ENCODE results near the gene ATG9B.

The ATG9B gene, protein sequence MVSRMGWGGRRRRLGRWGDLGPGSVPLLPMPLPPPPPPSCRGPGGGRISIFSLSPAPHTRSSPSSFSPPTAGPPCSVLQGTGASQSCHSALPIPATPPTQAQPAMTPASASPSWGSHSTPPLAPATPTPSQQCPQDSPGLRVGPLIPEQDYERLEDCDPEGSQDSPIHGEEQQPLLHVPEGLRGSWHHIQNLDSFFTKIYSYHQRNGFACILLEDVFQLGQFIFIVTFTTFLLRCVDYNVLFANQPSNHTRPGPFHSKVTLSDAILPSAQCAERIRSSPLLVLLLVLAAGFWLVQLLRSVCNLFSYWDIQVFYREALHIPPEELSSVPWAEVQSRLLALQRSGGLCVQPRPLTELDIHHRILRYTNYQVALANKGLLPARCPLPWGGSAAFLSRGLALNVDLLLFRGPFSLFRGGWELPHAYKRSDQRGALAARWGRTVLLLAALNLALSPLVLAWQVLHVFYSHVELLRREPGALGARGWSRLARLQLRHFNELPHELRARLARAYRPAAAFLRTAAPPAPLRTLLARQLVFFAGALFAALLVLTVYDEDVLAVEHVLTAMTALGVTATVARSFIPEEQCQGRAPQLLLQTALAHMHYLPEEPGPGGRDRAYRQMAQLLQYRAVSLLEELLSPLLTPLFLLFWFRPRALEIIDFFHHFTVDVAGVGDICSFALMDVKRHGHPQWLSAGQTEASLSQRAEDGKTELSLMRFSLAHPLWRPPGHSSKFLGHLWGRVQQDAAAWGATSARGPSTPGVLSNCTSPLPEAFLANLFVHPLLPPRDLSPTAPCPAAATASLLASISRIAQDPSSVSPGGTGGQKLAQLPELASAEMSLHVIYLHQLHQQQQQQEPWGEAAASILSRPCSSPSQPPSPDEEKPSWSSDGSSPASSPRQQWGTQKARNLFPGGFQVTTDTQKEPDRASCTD

DNA sequence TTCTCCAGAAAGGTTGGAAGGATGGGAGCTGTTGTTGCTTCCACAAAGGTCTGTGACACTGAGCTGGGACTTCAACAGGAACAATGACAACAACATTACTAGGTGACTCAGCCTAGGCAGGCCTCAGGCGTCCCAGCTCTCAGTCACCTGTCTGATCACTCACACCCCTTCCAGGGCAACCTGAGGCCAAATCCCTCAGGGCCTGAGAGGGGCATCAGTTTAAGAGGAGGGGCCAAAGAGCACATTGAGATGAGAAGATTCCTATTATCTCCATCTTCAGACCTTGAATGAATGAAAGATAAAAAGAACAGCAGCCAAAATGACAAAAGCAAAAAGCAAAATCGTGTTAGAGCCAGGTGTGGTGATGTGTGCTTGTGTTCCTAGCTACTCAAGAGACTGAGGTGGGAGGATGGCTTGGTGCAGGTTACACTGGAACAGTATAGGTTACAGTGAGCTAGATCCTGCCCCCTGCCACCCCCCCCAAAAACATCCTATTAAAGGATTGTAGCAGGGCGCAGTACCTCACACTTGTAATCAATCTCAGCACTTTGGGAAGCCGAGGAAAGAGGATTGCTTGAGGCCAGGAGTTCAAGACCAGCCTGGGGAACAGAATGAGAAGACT, at the start of gene ATG9B:
Gene ATG9B, minus strand, starts transcription at position 60 of the 622 bp plus-strand sequence. CDS start 71 bp downstream, outside the sequence.
- Histone ChIP-seq H3K36me3 (ENCODE audit: insufficient read depth, low read depth, low read length) (no peaks in the 10 kb centered on the region), H3K9me3 (ENCODE audit: insufficient read depth, low read depth, low read length) (no peaks in the 10 kb centered on the region)

DNA sequence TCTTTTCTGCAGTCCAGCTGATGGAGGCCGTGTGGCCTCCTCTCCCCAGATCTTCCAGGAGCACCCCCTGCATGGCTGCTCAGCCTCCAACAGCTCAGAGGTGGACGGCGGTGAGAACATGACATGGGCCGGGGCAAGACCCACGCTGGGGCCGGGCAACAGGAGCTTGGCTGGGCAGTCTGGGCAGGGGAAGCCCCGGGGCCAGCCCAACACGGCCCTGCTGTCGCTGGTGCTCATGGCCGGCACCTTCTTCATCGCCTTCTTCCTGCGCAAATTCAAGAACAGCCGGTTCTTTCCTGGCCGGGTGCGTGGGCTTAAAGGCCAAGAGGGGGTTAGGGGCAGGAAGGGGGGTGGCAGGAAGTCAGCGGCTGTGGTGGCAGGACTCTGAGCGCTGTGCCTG, 49.7 kb upstream of the ATG9B start:
- H3K27me3 ChIP-seq (ENCODE audit: insufficient read depth, low read length), result no peaks in the 10 kb centered on the region
- no peaks in the 10 kb centered on the region for H3K9me3 ChIP-seq (ENCODE audit: insufficient read depth, low read depth, low read length)
- no peak overlapping the region for H3K4me3 ChIP-seq (ENCODE audit: low read length)
- no peak overlapping the region for H3K9ac ChIP-seq (ENCODE audit: low read depth, low read length)
- peaks cover 1% of the 10 kb centered on the region for H3K4me1 ChIP-seq (ENCODE audit: insufficient read depth, low read length)
- H3K36me3 ChIP-seq (ENCODE audit: insufficient read depth, low read depth, low read length), result peaks cover 67% of the 10 kb centered on the region
- H3K27ac ChIP-seq (ENCODE audit: low read length), result no peak overlapping the region

More for the DNA sequence above, at the start of gene ATG9B:
- Histone ChIP-seq H3K27ac (ENCODE audit: low read length) (no peak within 1 kb of the TSS), H3K4me1 (ENCODE audit: insufficient read depth, low read length) (peaks cover 17% of the 10 kb centered on the region), H3K27me3 (ENCODE audit: insufficient read depth, low read length) (peaks cover 23% of the 10 kb centered on the region), H3K4me3 (ENCODE audit: low read length) (no peak within 1 kb of the TSS), H3K9ac (ENCODE audit: low read depth, low read length) (no peak within 1 kb of the TSS)

DNA sequence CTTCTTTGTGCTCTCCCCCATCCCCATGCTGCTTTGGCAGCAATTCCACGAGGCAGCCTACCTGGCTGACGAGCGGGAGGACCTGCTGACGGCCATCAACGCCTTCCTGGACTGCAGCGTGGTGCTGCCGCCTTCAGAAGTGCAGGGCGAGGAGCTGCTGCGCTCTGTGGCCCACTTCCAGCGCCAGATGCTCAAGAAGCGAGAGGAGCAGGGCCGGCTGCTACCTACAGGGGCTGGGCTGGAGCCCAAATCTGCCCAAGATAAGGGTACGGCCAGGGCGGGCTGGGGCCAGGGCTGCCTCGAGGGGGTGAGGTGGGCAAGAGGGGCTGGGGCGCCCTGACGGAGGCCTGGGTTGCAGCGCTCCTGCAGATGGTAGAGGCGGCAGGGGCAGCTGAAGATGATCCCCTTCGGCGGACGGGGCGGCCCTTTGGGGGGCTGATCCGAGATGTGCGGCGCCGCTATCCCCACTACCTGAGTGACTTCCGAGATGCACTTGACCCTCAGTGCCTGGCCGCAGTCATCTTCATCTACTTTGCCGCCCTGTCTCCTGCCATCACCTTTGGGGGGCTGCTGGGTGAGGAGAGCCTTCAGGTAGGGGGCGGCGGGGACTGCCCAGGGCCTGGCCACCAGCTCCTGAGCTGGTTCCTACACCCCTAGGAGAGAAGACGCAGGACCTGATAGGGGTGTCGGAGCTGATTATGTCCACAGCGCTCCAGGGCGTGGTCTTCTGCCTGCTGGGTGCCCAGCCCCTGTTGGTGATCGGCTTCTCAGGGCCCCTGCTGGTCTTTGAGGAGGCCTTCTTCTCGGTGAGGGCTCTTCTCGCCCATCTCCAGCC, 47.0 kb upstream of the ATG9B start:
- Histone ChIP-seq H3K27ac (ENCODE audit: low read length) (no peak overlapping the region), H3K4me3 (ENCODE audit: low read length) (no peak overlapping the region), H3K9me3 (ENCODE audit: insufficient read depth, low read depth, low read length) (no peaks in the 10 kb centered on the region), H3K9ac (ENCODE audit: low read depth, low read length) (no peak overlapping the region), H3K4me1 (ENCODE audit: insufficient read depth, low read length) (peaks cover 9% of the 10 kb centered on the region), H3K36me3 (ENCODE audit: insufficient read depth, low read depth, low read length) (peaks cover 86% of the 10 kb centered on the region), H3K27me3 (ENCODE audit: insufficient read depth, low read length) (no peaks in the 10 kb centered on the region)

DNA sequence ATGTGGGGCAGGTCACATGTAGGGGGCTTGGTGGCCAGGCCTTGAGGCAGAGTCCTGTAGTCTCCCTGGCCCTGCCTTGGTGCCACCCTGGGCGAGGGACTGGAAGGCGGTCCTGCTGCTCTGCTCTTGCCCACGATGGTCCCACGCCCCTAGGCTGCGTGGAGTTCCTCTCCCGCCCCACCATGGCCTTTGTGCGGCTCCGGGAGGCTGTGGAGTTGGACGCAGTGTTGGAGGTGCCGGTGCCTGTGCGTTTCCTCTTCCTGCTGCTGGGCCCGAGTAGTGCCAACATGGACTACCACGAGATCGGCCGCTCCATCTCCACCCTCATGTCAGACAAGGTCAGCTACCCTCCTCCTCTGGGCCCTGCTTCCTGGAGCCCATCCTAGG, 46.3 kb upstream of the ATG9B start:
- Histone ChIP-seq H3K27ac (ENCODE audit: low read length) (no peak overlapping the region), H3K9me3 (ENCODE audit: insufficient read depth, low read depth, low read length) (no peaks in the 10 kb centered on the region), H3K4me1 (ENCODE audit: insufficient read depth, low read length) (peaks cover 9% of the 10 kb centered on the region), H3K36me3 (ENCODE audit: insufficient read depth, low read depth, low read length) (peaks cover 86% of the 10 kb centered on the region), H3K9ac (ENCODE audit: low read depth, low read length) (no peak overlapping the region), H3K4me3 (ENCODE audit: low read length) (no peak overlapping the region), H3K27me3 (ENCODE audit: insufficient read depth, low read length) (no peaks in the 10 kb centered on the region)

DNA sequence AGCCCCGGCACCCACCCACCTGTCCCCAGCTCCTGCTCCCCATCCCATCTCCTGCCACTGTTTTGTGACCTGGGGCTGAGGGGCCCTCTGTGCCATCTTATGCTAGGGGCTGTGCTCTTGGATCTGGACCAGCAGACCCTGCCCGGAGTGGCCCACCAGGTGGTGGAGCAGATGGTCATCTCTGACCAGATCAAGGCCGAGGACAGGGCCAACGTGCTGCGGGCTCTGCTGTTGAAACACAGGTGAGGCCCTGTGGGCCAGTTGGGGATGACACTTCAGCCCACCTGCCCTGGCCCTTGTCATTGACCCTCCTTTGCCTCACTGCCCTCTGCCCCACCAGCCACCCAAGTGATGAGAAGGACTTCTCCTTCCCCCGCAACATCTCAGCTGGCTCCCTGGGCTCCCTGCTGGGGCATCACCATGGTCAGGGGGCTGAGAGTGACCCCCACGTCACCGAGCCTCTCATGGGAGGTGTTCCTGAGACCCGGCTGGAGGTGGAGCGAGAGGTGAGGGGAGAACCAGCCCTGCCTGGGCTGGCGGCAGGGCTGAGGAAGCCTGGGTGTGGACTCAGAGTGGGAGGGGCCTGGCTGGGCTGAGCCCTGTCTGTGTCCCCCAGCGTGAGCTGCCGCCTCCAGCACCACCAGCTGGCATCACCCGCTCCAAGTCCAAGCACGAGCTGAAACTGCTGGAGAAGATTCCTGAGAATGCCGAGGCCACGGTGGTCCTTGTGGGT, 45.7 kb upstream of the ATG9B start:
- Histone ChIP-seq H3K36me3 (ENCODE audit: insufficient read depth, low read depth, low read length) (peaks cover 86% of the 10 kb centered on the region), H3K9ac (ENCODE audit: low read depth, low read length) (no peak overlapping the region), H3K4me1 (ENCODE audit: insufficient read depth, low read length) (peaks cover 9% of the 10 kb centered on the region), H3K27ac (ENCODE audit: low read length) (no peak overlapping the region), H3K4me3 (ENCODE audit: low read length) (no peak overlapping the region), H3K9me3 (ENCODE audit: insufficient read depth, low read depth, low read length) (no peaks in the 10 kb centered on the region), H3K27me3 (ENCODE audit: insufficient read depth, low read length) (no peaks in the 10 kb centered on the region)

DNA sequence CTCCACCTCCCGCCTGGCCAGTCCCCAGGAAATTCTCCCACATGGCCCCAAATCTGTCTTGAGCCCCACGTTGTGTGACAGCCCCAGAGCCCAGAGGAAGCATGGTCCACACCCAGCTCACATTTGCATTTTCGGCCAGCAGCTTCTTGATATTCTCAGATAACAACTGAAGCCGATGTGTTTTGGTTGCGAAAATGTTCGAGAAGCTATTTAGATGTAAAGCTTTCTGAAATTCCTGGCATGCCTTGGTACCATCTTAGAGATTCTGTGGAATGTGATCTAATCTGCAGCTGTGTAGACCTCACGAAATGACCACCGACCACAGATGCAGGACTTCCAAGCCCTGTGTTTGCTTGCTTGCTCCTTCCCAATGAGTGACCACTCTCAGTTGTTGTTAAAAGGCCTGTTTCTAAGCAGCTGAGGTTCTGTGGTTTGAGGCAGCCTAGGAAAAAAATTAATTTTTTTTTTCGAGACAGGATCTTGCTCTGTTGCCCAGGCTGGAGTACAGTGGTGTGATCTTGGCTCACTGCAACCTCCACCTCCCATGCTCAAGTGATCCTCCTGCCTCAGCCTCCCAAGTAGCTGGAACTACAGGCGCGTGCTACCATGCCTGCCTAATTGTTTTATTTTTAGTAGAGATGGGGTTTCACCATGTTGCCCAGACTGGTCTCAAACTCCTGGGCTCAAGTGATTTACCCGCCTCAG, 43.9 kb upstream of the ATG9B start:
- H3K36me3 ChIP-seq (ENCODE audit: insufficient read depth, low read depth, low read length), result peaks cover 76% of the 10 kb centered on the region
- no peaks in the 10 kb centered on the region for H3K27me3 ChIP-seq (ENCODE audit: insufficient read depth, low read length)
- peaks cover 12% of the 10 kb centered on the region for H3K4me1 ChIP-seq (ENCODE audit: insufficient read depth, low read length)
- no peaks in the 10 kb centered on the region for H3K9me3 ChIP-seq (ENCODE audit: insufficient read depth, low read depth, low read length)
- no peak overlapping the region for H3K4me3 ChIP-seq (ENCODE audit: low read length)
- H3K9ac ChIP-seq (ENCODE audit: low read depth, low read length), result peak overlapping the region; percentile 45; the same call in 1 of the 2 replicates
- no peak overlapping the region for H3K27ac ChIP-seq (ENCODE audit: low read length)

DNA sequence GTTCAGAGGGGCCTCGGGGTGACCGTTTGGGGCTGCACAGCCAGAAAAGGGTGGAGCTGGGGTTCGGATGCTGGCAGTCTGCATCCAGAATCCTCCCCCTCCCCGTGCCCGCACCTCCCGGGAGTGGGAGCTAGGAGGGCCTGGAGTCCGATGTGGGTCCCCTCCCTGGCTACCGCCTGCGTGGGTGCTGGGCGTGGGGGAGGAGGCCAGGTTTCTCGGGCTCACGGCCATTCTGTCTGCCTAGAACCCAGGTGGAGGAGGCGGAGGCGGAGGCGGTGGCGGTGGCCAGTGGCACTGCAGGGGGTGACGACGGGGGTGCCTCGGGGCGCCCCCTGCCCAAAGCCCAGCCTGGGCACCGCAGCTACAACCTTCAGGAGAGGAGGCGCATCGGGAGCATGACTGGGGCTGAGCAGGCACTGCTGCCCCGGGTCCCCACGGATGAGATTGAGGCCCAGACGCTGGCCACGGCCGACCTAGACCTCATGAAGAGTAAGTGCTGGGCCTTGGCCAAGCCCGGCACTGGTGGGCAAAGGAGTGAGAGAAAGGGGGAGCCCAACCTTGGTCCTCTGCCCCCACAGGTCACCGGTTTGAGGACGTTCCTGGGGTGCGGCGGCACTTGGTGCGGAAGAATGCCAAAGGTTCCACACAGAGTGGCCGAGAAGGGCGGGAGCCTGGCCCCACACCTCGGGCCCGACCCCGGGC, 42.1 kb upstream of the ATG9B start:
- Histone ChIP-seq H3K9ac (ENCODE audit: low read depth, low read length) (no peak overlapping the region), H3K27ac (ENCODE audit: low read length) (no peak overlapping the region), H3K4me1 (ENCODE audit: insufficient read depth, low read length) (peaks cover 19% of the 10 kb centered on the region), H3K9me3 (ENCODE audit: insufficient read depth, low read depth, low read length) (no peaks in the 10 kb centered on the region), H3K36me3 (ENCODE audit: insufficient read depth, low read depth, low read length) (peaks cover 64% of the 10 kb centered on the region), H3K27me3 (ENCODE audit: insufficient read depth, low read length) (no peaks in the 10 kb centered on the region; the same call in 1 of the 2 replicates), H3K4me3 (ENCODE audit: low read length) (no peak overlapping the region)

DNA sequence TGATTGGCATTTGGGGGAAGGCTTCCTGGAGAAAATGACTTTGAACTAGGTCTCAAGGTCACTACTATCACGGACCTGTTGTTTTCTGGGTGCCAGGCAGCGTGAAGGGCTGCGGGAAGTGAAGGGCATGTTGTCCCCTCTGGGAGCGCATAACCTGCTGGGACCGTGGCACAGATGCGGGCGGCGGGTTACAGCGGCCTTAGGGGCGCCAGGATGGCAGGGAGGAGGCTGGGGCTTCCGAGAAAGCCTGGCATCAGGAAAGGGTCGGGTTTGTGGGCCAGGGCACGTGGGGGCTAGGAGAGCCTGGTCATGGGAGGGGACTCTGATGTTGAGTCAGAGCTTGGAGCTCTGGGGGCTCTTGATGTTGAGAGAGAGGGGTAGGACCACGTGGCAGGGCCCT, 41.2 kb upstream of the ATG9B start:
- Histone ChIP-seq H3K9ac (ENCODE audit: low read depth, low read length) (no peak overlapping the region), H3K36me3 (ENCODE audit: insufficient read depth, low read depth, low read length) (peaks cover 56% of the 10 kb centered on the region), H3K4me3 (ENCODE audit: low read length) (no peak overlapping the region), H3K27ac (ENCODE audit: low read length) (no peak overlapping the region), H3K4me1 (ENCODE audit: insufficient read depth, low read length) (peaks cover 28% of the 10 kb centered on the region), H3K27me3 (ENCODE audit: insufficient read depth, low read length) (peaks cover 6% of the 10 kb centered on the region; the same call in 1 of the 2 replicates), H3K9me3 (ENCODE audit: insufficient read depth, low read depth, low read length) (no peaks in the 10 kb centered on the region)

DNA sequence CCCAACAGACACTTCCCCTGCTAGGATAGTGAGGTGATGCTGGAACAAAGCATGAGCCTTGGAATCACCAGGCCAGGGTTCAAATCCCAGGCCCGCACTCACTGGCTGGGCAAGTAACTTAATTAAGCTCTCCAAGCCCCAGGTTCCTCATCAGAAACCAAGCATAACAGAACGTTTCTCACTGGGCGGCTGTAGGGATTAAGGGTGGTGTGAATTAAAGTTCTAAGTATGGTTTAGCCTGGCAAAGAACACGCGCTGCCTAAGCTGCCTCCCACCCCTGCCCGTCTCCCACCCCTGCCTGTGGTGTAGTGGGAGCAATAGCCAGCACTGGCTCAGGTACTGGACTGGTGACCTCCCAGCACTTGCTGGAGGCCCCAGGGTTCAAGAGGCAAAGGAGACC, 40.7 kb upstream of the ATG9B start:
- Histone ChIP-seq H3K9ac (ENCODE audit: low read depth, low read length) (no peak overlapping the region), H3K9me3 (ENCODE audit: insufficient read depth, low read depth, low read length) (no peaks in the 10 kb centered on the region), H3K4me3 (ENCODE audit: low read length) (no peak overlapping the region), H3K27me3 (ENCODE audit: insufficient read depth, low read length) (peaks cover 10% of the 10 kb centered on the region; the same call in 1 of the 2 replicates), H3K36me3 (ENCODE audit: insufficient read depth, low read depth, low read length) (peaks cover 51% of the 10 kb centered on the region), H3K4me1 (ENCODE audit: insufficient read depth, low read length) (peaks cover 28% of the 10 kb centered on the region), H3K27ac (ENCODE audit: low read length) (no peak overlapping the region)

DNA sequence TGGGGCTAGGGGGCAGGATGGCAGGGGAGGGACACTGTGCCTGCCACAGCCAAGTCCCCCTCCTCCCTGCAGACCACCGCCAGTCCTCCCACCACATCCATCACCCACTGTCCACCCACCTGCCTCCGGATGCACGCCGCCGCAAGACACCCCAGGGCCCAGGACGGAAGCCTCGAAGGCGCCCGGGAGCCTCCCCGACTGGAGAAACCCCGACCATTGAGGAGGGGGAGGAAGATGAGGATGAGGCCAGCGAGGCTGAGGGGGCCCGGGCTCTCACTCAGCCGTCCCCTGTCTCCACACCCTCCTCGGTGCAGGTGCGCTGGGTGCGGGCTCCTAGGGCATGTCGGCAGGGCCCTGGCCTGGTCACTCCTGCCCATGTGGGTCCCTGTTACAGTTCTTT, 40.2 kb upstream of the ATG9B start:
- H3K36me3 ChIP-seq (ENCODE audit: insufficient read depth, low read depth, low read length), result peaks cover 45% of the 10 kb centered on the region
- H3K4me3 ChIP-seq (ENCODE audit: low read length), result no peak overlapping the region

More for the DNA sequence above, 40.2 kb upstream of the ATG9B start:
- Histone ChIP-seq H3K4me1 (ENCODE audit: insufficient read depth, low read length) (peaks cover 28% of the 10 kb centered on the region), H3K27me3 (ENCODE audit: insufficient read depth, low read length) (peaks cover 10% of the 10 kb centered on the region; the same call in 1 of the 2 replicates), H3K9me3 (ENCODE audit: insufficient read depth, low read depth, low read length) (no peaks in the 10 kb centered on the region), H3K27ac (ENCODE audit: low read length) (no peak overlapping the region), H3K9ac (ENCODE audit: low read depth, low read length) (no peak overlapping the region)

Data from iPS-20b (cell line).